K562 (cell line): ENCODE data around the gene RNU6-9. TPM values are rescaled to one million over a fixed set of nuclear protein-coding genes. Genes with fewer than 3 reads are reported as not detected.

ENCODE experiments used
- BRCA1 ChIP-seq, 2 experiments: fragments of 450-650 bp in 1 of 2; sonication (generic) in 1 of 2; formaldehyde crosslinking in 1 of 2; IDR thresholded peaks; 2 replicates each; pipeline versions ENCODE4 v1.5.0 to v1.6.1; 2017 to 2020; ENCODE audit warnings: mild to moderate bottlenecking in 1 of 2, missing genetic modification reagents in 1 of 2
- CBFA2T3 ChIP-seq: fragments of 450-650 bp; IDR thresholded peaks from 2 replicates; pipeline ENCODE4 v1.6.1; 2017
- EP400 ChIP-seq: fragments of 450-650 bp; IDR thresholded peaks from 2 replicates; pipeline ENCODE4 v1.6.1; 2017; ENCODE audit warnings: antibody characterized with exemption, mild to moderate bottlenecking, moderate library complexity
- ETV6 ChIP-seq, 3 experiments: fragments of 150-350 bp in 1 of 3; sonication (generic) in 1 of 3; formaldehyde crosslinking in 1 of 3; IDR thresholded peaks; 2 replicates each; pipeline versions ENCODE4 v1.6.1 to v1.8.0; 2014 to 2022; ENCODE audit warnings: borderline replicate concordance in 2 of 3, low read depth in 2 of 3, antibody characterized with exemption in 1 of 3, low read length in 1 of 3, mild to moderate bottlenecking in 1 of 3, missing genetic modification reagents in 1 of 3
- GABPA ChIP-seq: fragments of 200-800 bp; sonication (Bioruptor generic); conservative IDR thresholded peaks from 2 replicates; pipeline ENCODE4 v1.6.1; 2016; ENCODE audit warnings: low read depth, missing genetic modification characterization, missing compliant biosample characterization
- HCFC1 ChIP-seq: IDR thresholded peaks from 2 replicates; pipeline ENCODE4 v1.6.1; 2012; ENCODE audit warnings: low read depth, low read length, improper control_type of control experiment
- HDAC3 ChIP-seq: fragments of 450-650 bp; IDR thresholded peaks from 2 replicates; pipeline ENCODE4 v1.6.1; 2018; ENCODE audit warnings: borderline replicate concordance, mild to moderate bottlenecking, moderate library complexity; ENCODE audit not compliant: partially characterized antibody
- L3MBTL2 ChIP-seq: fragments of 450-650 bp; IDR thresholded peaks from 2 replicates; pipeline ENCODE4 v1.6.1; 2016; ENCODE audit warnings: mild to moderate bottlenecking, moderate library complexity
- NRF1 ChIP-seq, 2 experiments: fragments of 450-650 bp; IDR thresholded peaks in 1 of 2; conservative IDR thresholded peaks in 1 of 2; 2 replicates each; pipeline ENCODE4 v1.6.1; 2014; ENCODE audit warnings: mild to moderate bottlenecking in 2 of 2
- PTTG1 ChIP-seq: fragments of 450-650 bp; IDR thresholded peaks from 2 replicates; pipeline ENCODE4 v1.6.1; 2016; ENCODE audit warnings: low read depth, mild to moderate bottlenecking, missing genetic modification characterization, missing compliant biosample characterization
- RAD21 ChIP-seq, 2 experiments: fragments of 250-450 bp in 1 of 2; fragments of 450-650 bp in 1 of 2; sonication (Bioruptor Pico) in 1 of 2; formaldehyde crosslinking in 1 of 2; IDR thresholded peaks in 1 of 2; conservative IDR thresholded peaks in 1 of 2; 2 replicates each; pipeline versions ENCODE4 v1.4.0 to v1.8.0; 2020 to 2022; ENCODE audit warnings: mild to moderate bottlenecking in 2 of 2, moderate library complexity in 1 of 2
- SREBF1 ChIP-seq: fragments of 150-350 bp; IDR thresholded peaks from 2 replicates; pipeline ENCODE4 v1.6.1; 2014; ENCODE audit warnings: antibody characterized with exemption, low read depth, low read length, borderline replicate concordance
- SRSF3 ChIP-seq: fragments of 200-400 bp; formaldehyde crosslinking; IDR thresholded peaks from 2 replicates; pipeline ENCODE4 v1.6.1; 2016; ENCODE audit warnings: mild to moderate bottlenecking, low read length, moderate library complexity; ENCODE audit not compliant: insufficient read depth
- TCF3 ChIP-seq: sonication (generic); formaldehyde crosslinking; IDR thresholded peaks from 2 replicates; pipeline ENCODE4 v1.4.0; 2020; ENCODE audit warnings: mild to moderate bottlenecking, missing genetic modification reagents
- TCFL5 ChIP-seq: fragments of 250-450 bp; sonication (Bioruptor Pico); conservative IDR thresholded peaks from 2 replicates; pipeline ENCODE4 v1.6.1; 2021; ENCODE audit warnings: mild to moderate bottlenecking, moderate library complexity, matching md5 sums
- TRIM24 ChIP-seq, 2 experiments: fragments of 450-650 bp; IDR thresholded peaks; 2 replicates each; pipeline ENCODE4 v1.6.1; 2016
- ZNF197 ChIP-seq: fragments of 200-800 bp; sonication (Bioruptor generic); IDR thresholded peaks from 2 replicates; pipeline ENCODE4 v1.6.1; 2016; ENCODE audit warnings: low read depth, missing genetic modification characterization, missing compliant biosample characterization
- ZNF311 ChIP-seq: fragments of 250-450 bp; sonication (Bioruptor Pico); IDR thresholded peaks from 2 replicates; pipeline ENCODE4 v1.4.0; 2020; ENCODE audit warnings: mild to moderate bottlenecking, moderate library complexity
- ZNF316 ChIP-seq: fragments of 450-650 bp; IDR thresholded peaks from 2 replicates; pipeline ENCODE4 v1.6.1; 2016
- polyA plus RNA-seq, 8 experiments: library from polyadenylated mRNA; depleted of rRNA in 4 of 8; stranded (reverse) in 5 of 8; unstranded in 3 of 8; fragments of >200 nt; fragmentation: Nextera tagmentation in 2 of 8; fragmentation: Illumina TruSeq in 1 of 8; extraction: Ambion mirVana in 2 of 8; extraction: Trizol in 1 of 8; gene quantifications; 2 replicates each; pipeline versions ENCODE4 v1.2.1 to v1.2.3, GENCODE V29; 2011 to 2014; ENCODE audit warnings: inconsistent platforms in 1 of 8, missing spikeins in 1 of 8
- total RNA-seq, 7 experiments: library from RNA; depleted of rRNA in 6 of 7; stranded (reverse); fragments of >200 nt in 6 of 7; fragmentation: Illumina TruSeq in 2 of 7; extraction: Trizol in 2 of 7; gene quantifications; 2 replicates each; pipeline versions ENCODE4 v1.2.1 to v1.2.3, GENCODE V29; 2011 to 2021; ENCODE audit warnings: low replicate concordance in 1 of 7
- TF ChIP-seq, protein P1 (sequence below), 2 experiments: fragments of 450-650 bp in 1 of 2; sonication (generic) in 1 of 2; formaldehyde crosslinking in 1 of 2; IDR thresholded peaks in 1 of 2; conservative IDR thresholded peaks in 1 of 2; 2 replicates each; pipeline versions ENCODE4 v1.6.1 to v1.8.1; 2016 to 2023; ENCODE audit warnings: mild to moderate bottlenecking in 2 of 2, moderate library complexity in 2 of 2, inconsistent platforms in 1 of 2, missing genetic modification reagents in 1 of 2
- TF ChIP-seq, protein P2 (sequence below): fragments of 450-650 bp; formaldehyde crosslinking; IDR thresholded peaks from 2 replicates; pipeline ENCODE4 v1.4.0; 2020; ENCODE audit warnings: mild to moderate bottlenecking, moderate library complexity
- TF ChIP-seq, protein P3 (sequence below), 3 experiments: fragments of 200-800 bp in 1 of 3; sonication (Bioruptor generic) in 1 of 3; sonication (generic) in 1 of 3; formaldehyde crosslinking in 1 of 3; IDR thresholded peaks; 2 replicates each; pipeline versions ENCODE4 v1.6.1 to v1.8.0; 2016 to 2022; ENCODE audit warnings: mild to moderate bottlenecking in 2 of 3, missing compliant biosample characterization in 2 of 3, missing genetic modification characterization in 2 of 3, missing genetic modification reagents in 1 of 3

Gene RNU6-9
- total and polyA plus RNA-seq, 9 of the 15 experiments (the other 6 are each of a cell fraction or from before 2014, with no cell fraction given) = not detected

DNA sequence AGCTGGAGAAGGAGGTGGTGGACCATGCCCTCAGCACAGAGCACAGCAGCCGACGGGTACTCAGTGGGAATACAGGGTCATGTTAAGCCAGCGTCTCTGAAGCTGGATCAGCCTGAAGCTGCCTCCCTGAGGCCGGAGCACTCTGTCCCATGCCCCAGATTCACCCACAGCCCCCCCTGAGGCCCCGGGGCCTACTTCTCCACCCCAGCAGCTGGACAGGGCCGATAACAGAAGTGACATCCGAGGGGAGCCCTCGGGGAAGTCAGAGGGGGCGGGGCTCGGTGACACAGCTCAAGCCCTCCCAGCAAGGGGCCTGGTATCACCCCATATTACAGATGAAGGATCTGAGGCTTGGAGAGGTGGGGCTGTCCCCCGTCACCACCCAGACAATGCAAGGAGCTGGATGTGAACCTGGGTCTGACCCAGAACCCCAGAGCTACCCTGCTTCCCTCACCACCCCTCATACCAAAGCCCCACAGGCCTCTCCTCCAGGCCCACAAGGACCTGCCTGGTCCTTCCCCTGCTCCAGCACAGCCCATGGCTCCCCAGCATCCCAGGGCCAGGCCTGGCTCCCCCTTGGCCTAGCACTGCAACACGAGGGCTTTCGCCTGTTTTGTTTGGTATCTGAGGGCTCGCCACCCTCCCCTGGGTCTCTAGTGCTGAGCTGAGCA lies 14.0 kb downstream of the RNU6-9 start (continued):
- TF ChIP-seq, protein P1, sequence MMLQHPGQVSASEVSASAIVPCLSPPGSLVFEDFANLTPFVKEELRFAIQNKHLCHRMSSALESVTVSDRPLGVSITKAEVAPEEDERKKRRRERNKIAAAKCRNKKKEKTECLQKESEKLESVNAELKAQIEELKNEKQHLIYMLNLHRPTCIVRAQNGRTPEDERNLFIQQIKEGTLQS (IDR thresholded peaks at IDR 0.05) = peak; percentile 61; the same call in 1 of the 2 replicates
- TF ChIP-seq, protein P1 (CRISPR knock-in tag; conservative IDR thresholded peaks at IDR 0.05) = no peak
- TF ChIP-seq, protein P2, sequence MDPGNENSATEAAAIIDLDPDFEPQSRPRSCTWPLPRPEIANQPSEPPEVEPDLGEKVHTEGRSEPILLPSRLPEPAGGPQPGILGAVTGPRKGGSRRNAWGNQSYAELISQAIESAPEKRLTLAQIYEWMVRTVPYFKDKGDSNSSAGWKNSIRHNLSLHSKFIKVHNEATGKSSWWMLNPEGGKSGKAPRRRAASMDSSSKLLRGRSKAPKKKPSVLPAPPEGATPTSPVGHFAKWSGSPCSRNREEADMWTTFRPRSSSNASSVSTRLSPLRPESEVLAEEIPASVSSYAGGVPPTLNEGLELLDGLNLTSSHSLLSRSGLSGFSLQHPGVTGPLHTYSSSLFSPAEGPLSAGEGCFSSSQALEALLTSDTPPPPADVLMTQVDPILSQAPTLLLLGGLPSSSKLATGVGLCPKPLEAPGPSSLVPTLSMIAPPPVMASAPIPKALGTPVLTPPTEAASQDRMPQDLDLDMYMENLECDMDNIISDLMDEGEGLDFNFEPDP (CRISPR knock-in tag) = no peak
- 0 out of 2 replicates have a peak, but pooled peaks have one; percentile 31 for TF ChIP-seq GABPA
- peak; percentile 52 to 76; a peak in 3 of 4 replicates for TF ChIP-seq TRIM24 (IDR thresholded peaks at IDR 0.05)
- peak; percentile 99 for TF ChIP-seq TCF3 (CRISPR knock-in tag)
- TF ChIP-seq EP400 = peak; percentile 70
- peak; percentile 42 to 59; a peak in 2 of 4 replicates for TF ChIP-seq ETV6 (IDR thresholded peaks at IDR 0.05; ENCODE audit: borderline replicate concordance in 1 of 2, low read depth in 2 of 2, low read length in 1 of 2)
- TF ChIP-seq ETV6 (CRISPR knock-in tag; IDR thresholded peaks at IDR 0.05; ENCODE audit: borderline replicate concordance) = no peak
- no peak for TF ChIP-seq BRCA1 (IDR thresholded peaks at IDR 0.05)
- TF ChIP-seq BRCA1 (CRISPR knock-in tag; IDR thresholded peaks at IDR 0.05) = no peak
- TF ChIP-seq HDAC3 = peak; percentile 79
- TF ChIP-seq L3MBTL2 = peak; percentile 15
- TF ChIP-seq, protein P3, sequence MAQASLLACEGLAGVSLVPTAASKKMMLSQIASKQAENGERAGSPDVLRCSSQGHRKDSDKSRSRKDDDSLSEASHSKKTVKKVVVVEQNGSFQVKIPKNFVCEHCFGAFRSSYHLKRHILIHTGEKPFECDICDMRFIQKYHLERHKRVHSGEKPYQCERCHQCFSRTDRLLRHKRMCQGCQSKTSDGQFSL (CRISPR knock-in tag; IDR thresholded peaks at IDR 0.05) = peak; percentile 80
- TF ChIP-seq, protein P3 (tag; IDR thresholded peaks at IDR 0.05) = 0 out of 4 replicates have a peak, but pooled peaks of 1 of the 2 experiments have one; percentile 31
- TF ChIP-seq ZNF311 (CRISPR knock-in tag) = no peak
- no peak for TF ChIP-seq PTTG1 (tag)
- TF ChIP-seq CBFA2T3 = peak; percentile 94
- TF ChIP-seq SREBF1 = peak; percentile 87; the same call in 1 of the 2 replicates
- TF ChIP-seq RAD21 (CRISPR knock-in tag; conservative IDR thresholded peaks at IDR 0.05 in 1 of 2, IDR thresholded peaks at IDR 0.05 in 1 of 2) = peak; percentile 25 to 38; a peak in 3 of 4 replicates
- TF ChIP-seq NRF1 (conservative IDR thresholded peaks at IDR 0.05 in 1 of 2, IDR thresholded peaks at IDR 0.05 in 1 of 2) = peak; percentile 36 to 46; a peak in 2 of 4 replicates
- no peak for TF ChIP-seq ZNF197 (CRISPR knock-in tag)
- TF ChIP-seq HCFC1 = peak; percentile 4; the same call in 1 of the 2 replicates
- TF ChIP-seq TCFL5 (CRISPR knock-in tag) = no peak
- no peak for TF ChIP-seq ZNF316
- TF ChIP-seq SRSF3 = no peak
